ENCODE results near the gene TSHZ1. TPM values are rescaled to one million over a fixed set of nuclear protein-coding genes. Genes with fewer than 3 reads are reported as not detected.
"Not testable (repeated sequence)": the region's sequence is repeated elsewhere in the genome, so short reads cannot be mapped to it uniquely, and the experiment has no call there.

The TSHZ1 gene
- polyA plus RNA-seq, 2 of the 4 experiments (the other 2 are of a cell fraction), result 2.2 to 3.0 TPM

DNA sequence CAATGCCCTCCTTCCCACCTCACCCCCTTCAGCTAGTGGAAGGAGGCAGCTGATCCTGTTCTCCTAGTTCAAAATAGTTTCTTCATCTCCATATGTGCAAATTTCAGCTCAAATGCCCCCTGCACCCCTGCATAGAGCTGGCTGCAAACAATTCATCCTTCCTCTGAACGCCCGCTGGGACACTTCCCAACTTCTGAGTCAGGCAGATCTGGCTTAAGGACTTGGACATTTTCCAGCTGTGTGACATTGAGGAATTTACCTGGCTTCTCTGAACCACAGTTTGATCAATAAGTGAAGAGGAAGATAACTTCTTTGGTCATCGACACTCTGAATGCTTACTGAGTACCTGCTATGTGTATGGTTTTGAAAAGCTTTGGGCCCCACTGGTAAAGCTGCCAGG lies 25.1 kb upstream of the TSHZ1 start:
- no peak for TF ChIP-seq CHD2 (IDR thresholded peaks at IDR 0.05; ENCODE audit: low read length, partially characterized antibody)
- TF ChIP-seq MAZ (IDR thresholded peaks at IDR 0.05; ENCODE audit: borderline replicate concordance, low read depth, low read length), result no peak
- TF ChIP-seq PBX3 (IDR thresholded peaks at IDR 0.05), result no peak
- TF ChIP-seq, protein P1, sequence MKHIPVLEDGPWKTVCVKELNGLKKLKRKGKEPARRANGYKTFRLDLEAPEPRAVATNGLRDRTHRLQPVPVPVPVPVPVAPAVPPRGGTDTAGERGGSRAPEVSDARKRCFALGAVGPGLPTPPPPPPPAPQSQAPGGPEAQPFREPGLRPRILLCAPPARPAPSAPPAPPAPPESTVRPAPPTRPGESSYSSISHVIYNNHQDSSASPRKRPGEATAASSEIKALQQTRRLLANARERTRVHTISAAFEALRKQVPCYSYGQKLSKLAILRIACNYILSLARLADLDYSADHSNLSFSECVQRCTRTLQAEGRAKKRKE (CRISPR knock-in tag; IDR thresholded peaks at IDR 0.05; ENCODE audit: low read depth), result no peak
- TF ChIP-seq, protein P2, sequence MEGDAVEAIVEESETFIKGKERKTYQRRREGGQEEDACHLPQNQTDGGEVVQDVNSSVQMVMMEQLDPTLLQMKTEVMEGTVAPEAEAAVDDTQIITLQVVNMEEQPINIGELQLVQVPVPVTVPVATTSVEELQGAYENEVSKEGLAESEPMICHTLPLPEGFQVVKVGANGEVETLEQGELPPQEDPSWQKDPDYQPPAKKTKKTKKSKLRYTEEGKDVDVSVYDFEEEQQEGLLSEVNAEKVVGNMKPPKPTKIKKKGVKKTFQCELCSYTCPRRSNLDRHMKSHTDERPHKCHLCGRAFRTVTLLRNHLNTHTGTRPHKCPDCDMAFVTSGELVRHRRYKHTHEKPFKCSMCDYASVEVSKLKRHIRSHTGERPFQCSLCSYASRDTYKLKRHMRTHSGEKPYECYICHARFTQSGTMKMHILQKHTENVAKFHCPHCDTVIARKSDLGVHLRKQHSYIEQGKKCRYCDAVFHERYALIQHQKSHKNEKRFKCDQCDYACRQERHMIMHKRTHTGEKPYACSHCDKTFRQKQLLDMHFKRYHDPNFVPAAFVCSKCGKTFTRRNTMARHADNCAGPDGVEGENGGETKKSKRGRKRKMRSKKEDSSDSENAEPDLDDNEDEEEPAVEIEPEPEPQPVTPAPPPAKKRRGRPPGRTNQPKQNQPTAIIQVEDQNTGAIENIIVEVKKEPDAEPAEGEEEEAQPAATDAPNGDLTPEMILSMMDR (IDR thresholded peaks at IDR 0.05), result no peak
- no peak for TF ChIP-seq ZNF302 (CRISPR knock-in tag; IDR thresholded peaks at IDR 0.05)
- TF ChIP-seq CBX8 (IDR thresholded peaks at IDR 0.05), result no peak
- TF ChIP-seq TFCP2L1 (CRISPR knock-in tag; IDR thresholded peaks at IDR 0.05), result no peak
- no peak for TF ChIP-seq JUN (IDR thresholded peaks at IDR 0.05)
- TF ChIP-seq HOXB13 (CRISPR knock-in tag; IDR thresholded peaks at IDR 0.05; ENCODE audit: low read depth), result no peak
- TF ChIP-seq CBX2 (IDR thresholded peaks at IDR 0.05; ENCODE audit: borderline replicate concordance, low read depth), result no peak
- no peak for DNase-seq (ENCODE audit: low read depth in 1 of 2, low spot score in 1 of 2)
- 93% methylated on average over 3 of the region's 3 CpGs for WGBS (ENCODE audit: missing lambda C conversion rate)
- Histone ChIP-seq H3K4me3 (no peak overlapping the region), H3K27ac (no peak overlapping the region), H3K4me1 (no peaks in the 10 kb centered on the region), H3K4me2 (no peak overlapping the region), H3K9me3 (no peaks in the 10 kb centered on the region)
- CTCF ChIA-PET, result interaction anchor here (1.2 kb wide), 1 partner anchor 12 kb away, joined by 3 read pairs; no protein-coding TSS in a partner anchor
- no peak for ATAC-seq
- POLR2A ChIA-PET, result no interaction called here
- FAIRE-seq, result no peak

GRCh38 chr18:75187702-75188101 lies 22.9 kb upstream of the TSHZ1 start:
- FAIRE-seq; H3K4me3 ChIP-seq; DNase-seq (ENCODE audit: low read depth in 1 of 2, low spot score in 1 of 2); POLR2A ChIA-PET; H3K4me2 ChIP-seq; H3K9me3 ChIP-seq; H3K27ac ChIP-seq; H3K4me1 ChIP-seq; ATAC-seq: not testable (repeated sequence)
- WGBS (ENCODE audit: missing lambda C conversion rate), result 70% methylated on average over 4 of the region's 4 CpGs
- CTCF ChIA-PET, result interaction anchor here (1.0 kb wide), 1 partner anchor 535 kb away, joined by 3 read pairs; no protein-coding TSS in a partner anchor

DNA sequence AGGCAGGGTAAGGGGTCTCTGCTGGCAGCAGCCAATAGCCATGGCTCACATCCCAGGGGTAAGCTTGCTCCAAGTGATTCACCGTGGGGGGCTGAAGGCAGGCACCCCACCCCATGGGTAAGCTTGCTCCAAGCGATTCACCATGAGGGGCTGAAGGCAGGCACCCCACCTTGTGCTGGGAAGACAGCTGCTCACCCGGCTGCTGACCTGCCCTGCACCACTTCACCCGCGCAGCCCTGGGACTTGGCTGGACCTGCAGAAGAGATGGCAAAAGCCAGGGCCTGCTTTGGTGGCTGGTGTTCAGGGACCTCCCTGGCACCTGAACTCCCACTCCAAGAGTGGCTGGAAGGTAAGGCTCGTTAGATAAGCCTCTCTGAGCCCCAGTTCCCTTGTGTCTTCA lies 20.9 kb upstream of the TSHZ1 start:
- Histone ChIP-seq H3K4me1 (no peaks in the 10 kb centered on the region), H3K4me3 (no peak overlapping the region), H3K27ac (no peak overlapping the region), H3K9me3 (no peaks in the 10 kb centered on the region), H3K4me2 (no peak overlapping the region)
- TF ChIP-seq, protein P3, sequence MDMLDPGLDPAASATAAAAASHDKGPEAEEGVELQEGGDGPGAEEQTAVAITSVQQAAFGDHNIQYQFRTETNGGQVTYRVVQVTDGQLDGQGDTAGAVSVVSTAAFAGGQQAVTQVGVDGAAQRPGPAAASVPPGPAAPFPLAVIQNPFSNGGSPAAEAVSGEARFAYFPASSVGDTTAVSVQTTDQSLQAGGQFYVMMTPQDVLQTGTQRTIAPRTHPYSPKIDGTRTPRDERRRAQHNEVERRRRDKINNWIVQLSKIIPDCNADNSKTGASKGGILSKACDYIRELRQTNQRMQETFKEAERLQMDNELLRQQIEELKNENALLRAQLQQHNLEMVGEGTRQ (IDR thresholded peaks at IDR 0.05), result no peak
- TF ChIP-seq RCOR1 (IDR thresholded peaks at IDR 0.05; ENCODE audit: low read depth, low read length), result no peak
- no peak for TF ChIP-seq REST (IDR thresholded peaks at IDR 0.05)
- TF ChIP-seq EHMT2 (IDR thresholded peaks at IDR 0.05; ENCODE audit: low read depth), result no peak
- no peak for FAIRE-seq
- ChIA-PET POLR2A (no interaction called here), CTCF (no interaction called here)
- WGBS (ENCODE audit: missing lambda C conversion rate), result 68% methylated on average over 6 of the region's 6 CpGs
- DNase-seq (ENCODE audit: low read depth in 1 of 2, low spot score in 1 of 2), result no peak
- no peak for ATAC-seq
